Measurements from ENCODE around the gene KRTAP10-1.
"Not testable (repeated sequence)": the region's sequence is repeated elsewhere in the genome, so short reads cannot be mapped to it uniquely, and the experiment has no call there.

The KRTAP10-1 gene

DNA sequence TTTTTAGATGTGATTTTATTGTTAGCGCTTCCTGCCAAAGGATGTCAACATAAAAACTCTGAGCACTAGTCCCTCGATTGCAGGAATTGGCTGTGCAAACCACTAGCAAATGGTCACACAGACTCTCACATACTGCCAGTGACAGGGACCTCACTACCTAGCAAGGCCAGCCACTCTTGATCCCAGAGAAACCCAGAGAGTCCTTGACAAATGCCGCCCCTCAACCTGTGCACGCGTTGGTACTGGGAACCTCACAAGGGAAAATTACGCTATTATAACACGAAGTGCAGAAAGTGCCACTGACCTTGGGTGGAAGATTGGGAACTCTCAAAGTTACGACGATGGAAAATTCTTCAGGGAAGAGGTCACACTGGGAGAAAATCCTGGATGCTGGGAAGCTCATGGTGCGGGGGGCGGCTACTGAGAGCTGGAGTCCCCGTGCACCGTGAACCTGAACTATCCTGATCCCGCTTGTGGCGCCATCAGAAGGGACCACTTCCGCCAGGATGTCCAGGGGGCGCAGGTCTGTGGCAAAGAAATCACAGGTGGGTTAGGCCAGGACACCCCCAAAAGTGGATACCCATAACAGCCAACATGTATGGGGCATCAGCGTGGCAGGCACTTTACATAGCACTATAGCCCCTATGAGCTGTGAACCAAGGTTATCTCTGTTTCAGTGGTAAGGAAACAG, 27.6 kb upstream of the KRTAP10-1 start:
- H3K36me3 ChIP-seq (ENCODE audit: control insufficient read depth, insufficient read depth, low read length), result no peaks in the 10 kb centered on the region
- TF ChIP-seq CTCF (IDR thresholded peaks at IDR 0.05; ENCODE audit: insufficient read depth, low read length, poor library complexity, severe bottlenecking), result no peak
- H3K27me3 ChIP-seq (replicated peaks; ENCODE audit: control insufficient read depth, insufficient read depth, low read length), result no peaks in the 10 kb centered on the region
- no peak for DNase-seq (ENCODE audit: extremely low read depth, insufficient read length)
- H3K4me3 ChIP-seq (replicated peaks; ENCODE audit: low read depth, low read length), result no peak overlapping the region

GRCh38 chr21:44566403-44566802, 26.4 kb upstream of the KRTAP10-1 start:
- no peak for TF ChIP-seq CTCF (IDR thresholded peaks at IDR 0.05; ENCODE audit: insufficient read depth, low read length, poor library complexity, severe bottlenecking)
- H3K36me3 ChIP-seq (ENCODE audit: control insufficient read depth, insufficient read depth, low read length), result no peaks in the 10 kb centered on the region
- no peak overlapping the region for H3K4me3 ChIP-seq (replicated peaks; ENCODE audit: low read depth, low read length)
- no peak for DNase-seq (ENCODE audit: extremely low read depth, insufficient read length)
- H3K27me3 ChIP-seq (replicated peaks; ENCODE audit: control insufficient read depth, insufficient read depth, low read length), result no peaks in the 10 kb centered on the region

DNA sequence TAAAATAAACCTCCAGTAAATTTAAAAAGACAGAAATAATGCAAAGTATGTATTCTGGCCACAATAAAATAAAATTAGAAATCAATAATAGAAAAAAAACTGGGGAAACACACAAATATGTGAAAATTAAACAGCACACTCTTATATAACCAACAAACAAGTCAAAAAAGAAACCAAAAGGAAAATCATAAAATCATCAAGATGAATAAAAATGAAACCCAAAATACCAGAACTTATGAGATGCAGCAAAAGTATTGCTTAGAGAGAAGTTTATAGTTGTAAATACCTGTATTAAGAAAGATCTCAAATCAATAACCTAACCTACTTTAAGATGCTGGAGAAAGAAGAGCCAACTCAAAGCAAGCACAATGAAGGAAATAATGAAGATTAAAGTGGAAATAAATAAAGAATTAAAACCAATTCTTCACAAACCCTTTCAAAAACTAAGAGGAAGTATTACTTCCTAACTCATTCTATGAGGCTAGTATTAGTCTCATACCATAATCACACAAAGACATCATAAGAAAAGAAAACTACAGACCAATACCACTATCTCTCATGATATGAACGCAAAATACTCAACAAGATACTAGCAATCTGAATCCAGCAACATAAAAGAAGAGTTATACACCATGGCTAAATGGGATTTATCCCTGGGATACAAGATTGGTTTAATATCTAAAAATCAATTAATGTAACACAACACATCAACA, 25.0 kb upstream of the KRTAP10-1 start:
- no peaks in the 10 kb centered on the region for H3K36me3 ChIP-seq (ENCODE audit: control insufficient read depth, insufficient read depth, low read length)

DNA sequence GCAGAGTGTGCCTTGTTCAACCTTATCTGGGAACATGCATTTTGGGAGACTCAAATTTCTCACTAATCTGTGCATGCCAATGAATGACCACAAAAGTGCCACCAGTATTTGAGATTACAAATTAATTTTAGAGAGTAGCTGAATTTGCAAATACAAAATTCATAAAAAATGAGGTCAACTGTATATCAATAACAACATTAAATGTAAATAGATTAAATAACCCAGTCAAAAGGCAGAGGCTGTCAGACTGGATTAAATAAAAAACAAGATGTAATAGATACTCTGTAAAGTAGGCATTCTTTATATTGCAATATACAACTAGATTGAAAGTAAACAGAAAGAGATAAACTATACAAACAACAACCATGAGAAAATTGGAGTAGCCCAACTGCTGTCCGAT, 24.1 kb upstream of the KRTAP10-1 start:
- no peaks in the 10 kb centered on the region for H3K36me3 ChIP-seq (ENCODE audit: control insufficient read depth, insufficient read depth, low read length)
- H3K27me3 ChIP-seq (replicated peaks; ENCODE audit: control insufficient read depth, insufficient read depth, low read length), result no peaks in the 10 kb centered on the region
- no peak for DNase-seq (ENCODE audit: extremely low read depth, insufficient read length)
- no peak overlapping the region for H3K4me3 ChIP-seq (replicated peaks; ENCODE audit: low read depth, low read length)
- TF ChIP-seq CTCF (IDR thresholded peaks at IDR 0.05; ENCODE audit: insufficient read depth, low read length, poor library complexity, severe bottlenecking), result no peak

More for the DNA sequence above, 25.0 kb upstream of the KRTAP10-1 start:
- H3K27me3 ChIP-seq (replicated peaks; ENCODE audit: control insufficient read depth, insufficient read depth, low read length), result no peaks in the 10 kb centered on the region
- no peak for DNase-seq (ENCODE audit: extremely low read depth, insufficient read length)
- no peak for TF ChIP-seq CTCF (IDR thresholded peaks at IDR 0.05; ENCODE audit: insufficient read depth, low read length, poor library complexity, severe bottlenecking)
- H3K4me3 ChIP-seq (replicated peaks; ENCODE audit: low read depth, low read length), result no peak overlapping the region

- Histone ChIP-seq H3K27me3 (replicated peaks; ENCODE audit: control insufficient read depth, insufficient read depth, low read length) (no peaks in the 10 kb centered on the region), H3K36me3 (ENCODE audit: control insufficient read depth, insufficient read depth, low read length) (no peaks in the 10 kb centered on the region), H3K4me3 (replicated peaks; ENCODE audit: low read depth, low read length) (no peak within 1 kb of the TSS)
- no peak for TF ChIP-seq CTCF (IDR thresholded peaks at IDR 0.05; ENCODE audit: insufficient read depth, low read length, poor library complexity, severe bottlenecking)
- DNase-seq (ENCODE audit: extremely low read depth, insufficient read length), result no peak
Measured at GRCh38 chr21:44558695-44559094, 18.7 kb upstream of the KRTAP10-1 start, which contains the start of gene KRTAP10-3. KRTAP10-3 (minus strand) TSS chr21:44558795; CDS start chr21:44558715, 80 bp downstream.

GRCh38 chr21:44558329-44558675, 18.3 kb upstream of the KRTAP10-1 start:
- not testable (repeated sequence) for H3K36me3 ChIP-seq (ENCODE audit: control insufficient read depth, insufficient read depth, low read length); H3K27me3 ChIP-seq (replicated peaks; ENCODE audit: control insufficient read depth, insufficient read depth, low read length); H3K4me3 ChIP-seq (replicated peaks; ENCODE audit: low read depth, low read length); DNase-seq (ENCODE audit: extremely low read depth, insufficient read length)

Data from GM06990 (cell line).